ENCODE measurements around the gene GPR180.

The GPR180 gene

GRCh38 chr13:94657167-94657566, 55.5 kb downstream of the GPR180 start:
- DNase-seq, result no peak

- DNase-seq, result no peak
Observed at GRCh38 chr13:94658926-94659597, 57.4 kb downstream of the GPR180 start.

DNA sequence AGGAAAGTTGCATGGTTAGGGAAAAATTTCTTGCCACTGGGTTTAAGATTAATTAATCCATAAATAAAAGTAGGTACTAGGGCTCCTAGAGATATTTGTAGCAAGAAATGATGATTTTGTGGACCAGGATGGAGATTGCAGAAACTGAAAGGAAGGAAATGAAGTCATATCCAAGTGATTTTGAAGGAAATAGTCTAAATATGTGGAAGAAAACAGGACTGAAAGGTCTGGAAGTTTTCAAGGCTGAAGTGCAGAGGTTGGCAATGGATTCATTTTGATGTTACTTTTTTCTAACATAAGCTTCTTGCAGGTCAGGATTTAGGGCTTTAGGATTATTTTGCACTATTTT, 57.9 kb downstream of the GPR180 start:
- DNase-seq, result no peak

GRCh38 chr13:94660695-94661326, 59.2 kb downstream of the GPR180 start:
- DNase-seq, result no peak

DNA sequence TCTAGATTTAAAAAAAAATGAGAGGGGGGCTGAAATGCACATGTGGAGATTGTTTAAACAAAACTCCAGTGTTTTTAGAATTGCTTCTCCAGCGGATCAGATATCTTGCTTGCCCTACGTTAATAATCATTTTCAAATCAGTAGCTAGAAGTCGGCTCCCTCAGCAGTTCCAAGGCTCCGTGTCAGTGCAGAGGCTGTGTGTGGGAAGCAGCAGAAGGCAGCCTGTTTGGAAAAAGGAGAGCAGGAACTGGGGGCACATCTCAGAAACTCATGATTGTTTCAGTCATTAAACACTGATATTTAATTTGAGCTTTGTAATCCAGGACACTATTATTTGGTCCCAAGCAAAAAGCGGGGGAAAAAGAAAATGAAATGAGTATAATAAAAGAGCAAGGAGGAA, 59.7 kb downstream of the GPR180 start:
- no peak for DNase-seq

DNA sequence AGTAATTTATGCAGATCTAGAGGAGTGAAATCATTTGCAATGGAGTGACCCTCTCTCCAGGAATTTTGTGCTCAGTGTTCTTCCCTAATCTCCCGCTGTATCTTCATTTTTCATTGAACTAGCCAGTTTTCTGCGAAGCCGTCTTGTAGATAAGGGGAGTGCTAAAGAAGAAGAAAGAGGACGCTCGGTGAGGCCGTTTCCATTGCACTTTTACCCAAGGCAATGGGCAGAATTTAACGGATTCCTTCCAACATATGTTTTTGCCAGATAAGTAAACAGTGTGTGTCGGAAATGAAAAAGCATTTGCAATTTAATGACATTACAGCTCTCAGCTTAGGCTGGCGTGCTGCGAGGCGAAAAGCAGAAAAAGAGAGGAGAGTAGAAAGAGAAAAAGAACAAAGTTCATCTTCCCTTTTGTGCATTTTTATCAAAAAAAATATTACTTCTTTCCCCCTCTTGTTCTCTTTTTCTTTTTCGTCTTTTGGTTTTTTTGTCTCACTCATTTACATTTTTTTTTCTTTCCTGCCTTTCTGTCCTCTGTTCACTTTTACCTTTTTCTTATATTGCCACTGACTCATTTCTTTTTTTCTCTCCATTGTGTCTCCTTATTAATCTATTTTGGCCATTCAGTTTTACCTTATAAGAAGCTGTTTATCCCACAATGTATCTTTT, 60.8 kb downstream of the GPR180 start:
- no peak for DNase-seq

- no peak for DNase-seq
Observed at GRCh38 chr13:94664889-94665288, 63.2 kb downstream of the GPR180 start.

DNA sequence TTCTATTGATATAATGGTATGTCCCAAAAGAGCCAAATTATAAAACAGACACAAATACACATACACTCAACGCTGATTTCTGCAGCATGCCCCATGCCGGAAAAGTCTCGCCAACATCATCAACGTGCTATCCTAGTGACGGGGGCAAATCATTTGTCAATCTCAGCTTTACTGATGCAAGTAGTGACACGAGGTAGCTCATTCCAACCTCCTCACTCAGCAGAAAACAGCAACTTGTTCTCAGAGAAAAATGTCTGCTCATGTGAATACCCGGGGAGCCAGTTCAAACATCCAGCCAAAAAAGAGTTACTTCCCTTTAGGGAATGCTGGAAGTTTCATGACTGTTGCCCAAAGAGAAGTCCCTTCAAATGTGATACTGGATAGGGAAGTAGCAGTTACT, 64.4 kb downstream of the GPR180 start:
- DNase-seq, result no peak

DNA sequence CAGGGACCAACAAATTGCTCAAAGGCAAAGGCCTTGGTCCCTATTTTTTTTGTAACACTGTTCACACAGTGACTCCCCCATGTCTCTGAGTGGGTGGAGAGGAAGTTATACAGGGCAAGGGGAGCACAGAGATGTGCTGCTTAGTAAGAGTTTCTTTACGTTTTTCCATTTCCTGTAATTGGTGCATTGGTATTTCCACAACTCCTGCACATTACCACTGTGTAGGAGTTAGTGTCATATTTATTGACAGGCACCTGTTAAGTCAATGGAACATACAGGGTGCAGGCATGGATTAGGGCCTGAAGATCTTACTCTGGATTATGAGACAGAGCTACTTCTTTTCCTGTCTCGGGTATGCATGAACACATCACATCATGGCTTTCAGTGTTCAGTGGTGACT, 65.5 kb downstream of the GPR180 start:
- DNase-seq, result no peak

DNA sequence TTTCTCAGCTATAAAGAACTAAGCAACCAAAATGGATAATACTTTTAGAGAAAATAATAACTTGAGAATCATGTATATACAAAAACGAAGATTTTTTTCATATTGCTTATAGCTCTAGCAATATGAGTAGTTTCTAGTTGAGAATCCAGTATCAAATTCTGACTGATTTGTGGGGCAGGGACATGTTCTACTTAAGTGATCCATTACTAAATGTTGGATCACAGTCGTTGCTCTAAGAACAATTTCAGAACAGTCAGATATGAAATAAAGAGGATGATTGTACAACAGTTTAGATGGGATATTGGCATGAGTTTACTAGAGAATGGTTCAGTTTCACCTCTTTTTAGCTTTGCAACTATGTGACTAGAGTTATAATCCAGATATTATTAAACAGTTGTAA, 70.7 kb downstream of the GPR180 start:
- DNase-seq, result no peak

GRCh38 chr13:94673851-94674250, 72.2 kb downstream of the GPR180 start:
- no peak for DNase-seq

DNA sequence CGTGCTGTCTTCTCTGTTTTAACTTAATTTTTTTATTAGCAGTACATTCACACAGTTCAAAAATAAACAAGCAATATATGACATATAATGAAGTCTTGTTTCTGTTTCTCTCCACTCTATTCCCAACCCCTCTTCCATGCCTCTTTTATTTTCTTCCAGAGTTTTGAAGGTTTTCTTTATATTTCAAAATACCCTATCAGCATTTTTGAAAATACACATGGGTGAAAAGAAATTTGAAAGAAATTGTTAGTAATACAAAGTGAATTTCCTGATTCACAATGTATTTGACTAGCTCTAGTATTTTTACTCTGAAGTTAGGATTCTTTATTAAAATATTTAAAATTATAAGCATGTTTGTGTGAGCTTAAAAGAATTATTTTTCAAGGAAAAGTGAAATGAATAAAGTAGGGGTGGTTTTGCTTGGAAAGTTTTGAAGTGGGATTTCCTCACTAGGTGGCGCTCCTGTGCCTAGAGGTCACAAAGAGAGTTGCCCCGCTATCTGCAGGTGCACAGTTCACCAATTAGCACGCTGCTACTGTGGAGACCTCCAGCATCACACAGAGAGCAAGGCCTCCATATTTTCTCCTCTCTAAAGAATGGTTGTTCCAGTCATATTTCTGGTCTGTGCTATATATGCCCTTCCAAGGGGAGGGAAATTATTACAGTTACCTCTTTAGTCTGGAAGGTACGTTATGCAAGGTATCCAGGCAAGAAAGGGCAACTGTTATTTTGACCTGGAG, 73.1 kb downstream of the GPR180 start:
- DNase-seq, result peak; percentile 54

DNA sequence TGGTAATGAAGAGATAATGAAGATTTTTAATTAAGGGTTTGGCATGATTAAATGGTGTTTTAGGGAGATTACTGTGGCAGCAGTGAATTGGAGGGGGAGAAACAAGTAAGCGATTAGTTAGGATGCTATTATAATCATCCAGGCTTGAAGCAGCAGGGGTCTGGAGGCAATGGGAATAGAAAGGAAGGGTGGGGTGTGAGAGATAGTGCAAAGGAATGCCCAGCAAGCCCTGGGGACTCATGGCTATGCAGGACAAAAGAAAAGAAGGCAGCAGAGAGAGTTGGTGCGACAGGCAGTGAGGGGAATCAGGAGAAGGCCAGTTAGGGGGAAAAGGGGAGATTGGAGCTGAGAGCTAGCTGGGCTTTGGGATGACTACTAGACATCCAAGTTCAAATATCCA, 76.1 kb downstream of the GPR180 start:
- DNase-seq, result no peak

DNA sequence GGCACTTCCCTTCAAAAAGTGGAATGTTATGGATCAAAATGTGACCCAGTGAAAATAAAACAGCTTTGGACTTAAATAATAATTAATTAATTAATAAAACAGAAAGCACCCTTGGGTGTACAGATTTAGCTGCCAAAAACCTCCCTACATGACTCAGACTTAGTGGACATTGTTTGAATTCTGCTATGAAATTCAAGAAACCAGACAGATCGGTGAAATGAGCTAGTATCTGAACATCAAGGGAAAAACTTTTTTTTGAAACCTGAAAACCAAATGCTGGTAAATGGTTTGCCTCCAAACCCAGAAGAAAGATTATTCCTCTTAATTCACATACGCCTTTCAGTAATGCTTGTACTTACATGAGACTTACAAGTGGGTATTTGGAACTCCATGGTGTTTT, 77.2 kb downstream of the GPR180 start:
- no peak for DNase-seq

GRCh38 chr13:94679614-94680013, 78.0 kb downstream of the GPR180 start:
- DNase-seq, result no peak

GRCh38 chr13:94682229-94682628, 80.6 kb downstream of the GPR180 start:
- no peak for DNase-seq

DNA sequence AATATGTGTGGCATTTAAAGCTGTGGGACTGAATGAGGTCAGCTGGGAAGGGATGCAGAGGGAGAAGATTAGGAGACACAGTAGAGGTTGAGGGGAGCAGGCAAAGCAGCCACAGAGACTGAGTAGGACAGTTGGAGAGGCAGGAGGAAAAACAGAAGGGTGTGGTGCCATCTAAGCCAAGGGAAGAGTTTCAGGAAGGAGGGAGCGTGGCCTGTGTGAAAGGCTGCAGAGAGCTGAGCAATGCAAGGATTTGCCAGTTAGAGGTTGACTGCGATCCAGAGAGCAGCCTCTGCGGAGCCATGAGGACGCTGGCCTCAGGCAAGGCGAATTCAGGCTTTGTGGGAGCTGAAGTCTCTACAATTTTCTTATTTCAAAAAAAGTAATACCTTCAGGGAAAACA, 81.8 kb downstream of the GPR180 start:
- DNase-seq, result no peak
